Activated CD4-positive, alpha-beta memory T cell treated with anti-CD3 and anti-CD28 coated beads for 36 hours (primary cell): ENCODE measurements around the gene GRK6. TPM values are rescaled to one million over a fixed set of nuclear protein-coding genes. Genes with fewer than 3 reads are reported as not detected.

ENCODE experiments used
- CTCF ChIA-PET: fragments of 350-600 bp; sonication (Branson Sonifier 250); formaldehyde crosslinking; loops from one replicate; lab custom pipeline; 2021; ENCODE audit warnings: antibody characterized with exemption, inconsistent platforms; lab: Charles Lee
- POLR2A ChIA-PET: fragments of 350-600 bp; sonication (Branson Sonifier 250); formaldehyde crosslinking; loops from one replicate; lab custom pipeline; 2021; ENCODE audit warnings: antibody characterized with exemption; lab: Charles Lee
- DNase-seq: peaks from one replicate; pipeline ENCODE4 v3.0.0-alpha.2; 2020
- H3K27ac Mint-ChIP-seq: one replicate; pipeline ENCODE4 v1.8.0; 2021; ENCODE audit warnings: mixed read lengths
- H3K27me3 Mint-ChIP-seq: one replicate; pipeline ENCODE4 v1.8.0; 2021; ENCODE audit warnings: mixed read lengths
- H3K36me3 Mint-ChIP-seq: one replicate; pipeline ENCODE4 v1.8.0; 2021; ENCODE audit warnings: mixed read lengths
- H3K4me1 Mint-ChIP-seq: one replicate; pipeline ENCODE4 v1.8.0; 2021; ENCODE audit warnings: low read depth, mixed read lengths
- H3K4me3 Mint-ChIP-seq: one replicate; pipeline ENCODE4 v1.8.0; 2021; ENCODE audit warnings: mild to moderate bottlenecking, mixed read lengths
- H3K9me3 Mint-ChIP-seq: one replicate; pipeline ENCODE4 v1.8.0; 2021; ENCODE audit warnings: mixed read lengths
- intact Hi-C: fragments of 100-400 bp; cut with micrococcal nuclease; formaldehyde crosslinking; loops from one replicate; pipeline ENCODE4 v1.15.1; 2023
- total RNA-seq, 2 experiments: library from RNA; stranded (reverse); gene quantifications; one replicate each; pipeline ENCODE4 v1.2.3, GENCODE V29; 2021

Gene GRK6
- total RNA-seq, 2 experiments from 2014 or later: 177 to 178 TPM

- H3K4me1 Mint-ChIP-seq: peaks cover 13% of the 10 kb centered on the region
- H3K9me3 Mint-ChIP-seq: no peaks in the 10 kb centered on the region
- POLR2A ChIA-PET: interaction anchor here (1.2 to 1.7 kb wide), 6 partner anchors 9 to 142 kb away, joined by 3 to 5 read pairs (median 4); partner anchors contain the start of genes GRK6 and PDLIM7
- peak overlapping the region; percentile 75 for H3K27ac Mint-ChIP-seq
- CTCF ChIA-PET: interaction anchor here (1.0 to 29.1 kb wide), 21 partner anchors 9 to 343 kb away, joined by 3 to 624 read pairs (median 10); partner anchors contain the start of genes F12, GRK6, PDLIM7 and PFN3
- H3K36me3 Mint-ChIP-seq: no peaks in the 10 kb centered on the region
- no peak for DNase-seq
- no peak overlapping the region for H3K4me3 Mint-ChIP-seq
- H3K27me3 Mint-ChIP-seq: no peaks in the 10 kb centered on the region
- intact Hi-C loops: loop anchor here (1.0 to 2.0 kb wide), 3 partner anchors 16 to 323 kb away; partner anchors contain the start of genes DBN1 and NSD1
Observed at GRCh38 chr5:177456591-177456964, 30.1 kb downstream of the GRK6 start.

GRCh38 chr5:177456976-177457851, 30.7 kb downstream of the GRK6 start:
- POLR2A ChIA-PET: interaction anchor here (1.2 to 1.7 kb wide), 6 partner anchors 10 to 143 kb away, joined by 3 to 5 read pairs (median 4); partner anchors contain the start of genes GRK6 and PDLIM7

GRCh38 chr5:177457852-177458681, 31.6 kb downstream of the GRK6 start:
- POLR2A ChIA-PET: interaction anchor here (1.2 to 1.7 kb wide), 3 partner anchors 11 to 31 kb away, joined by 3 to 5 read pairs (median 4); partner anchors contain the start of gene GRK6
- peaks cover 22% of the 10 kb centered on the region for H3K4me1 Mint-ChIP-seq
- no peaks in the 10 kb centered on the region for H3K36me3 Mint-ChIP-seq
- no peak for DNase-seq
- H3K4me3 Mint-ChIP-seq: no peak overlapping the region
- CTCF ChIA-PET: interaction anchor here (0.9 to 29.1 kb wide), 33 partner anchors 8 to 345 kb away, joined by 3 to 624 read pairs (median 5); partner anchors contain the start of genes F12, GRK6, LMAN2 and PDLIM7
- H3K27ac Mint-ChIP-seq: no peak overlapping the region
- H3K9me3 Mint-ChIP-seq: no peaks in the 10 kb centered on the region
- no peaks in the 10 kb centered on the region for H3K27me3 Mint-ChIP-seq
- intact Hi-C loops: loop anchor here (2.0 kb wide), 1 partner anchor 15 kb away; the partner anchor contains the start of gene DBN1

More at GRCh38 chr5:177456976-177457851, 30.7 kb downstream of the GRK6 start:
- Mint-ChIP-seq H3K9me3 (no peaks in the 10 kb centered on the region), H3K27ac (no peak overlapping the region), H3K4me1 (peaks cover 19% of the 10 kb centered on the region), H3K36me3 (no peaks in the 10 kb centered on the region), H3K27me3 (no peaks in the 10 kb centered on the region), H3K4me3 (no peak overlapping the region)
- CTCF ChIA-PET: interaction anchor here (0.9 to 29.1 kb wide), 33 partner anchors 9 to 344 kb away, joined by 3 to 624 read pairs (median 5); partner anchors contain the start of genes F12, GRK6, LMAN2 and PDLIM7
- intact Hi-C loops: loop anchor here (1.0 to 2.0 kb wide), 3 partner anchors 16 to 324 kb away; partner anchors contain the start of genes DBN1 and NSD1
- DNase-seq: peak; percentile 72

- H3K4me1 Mint-ChIP-seq: peaks cover 15% of the 10 kb centered on the region
- no peaks in the 10 kb centered on the region for H3K27me3 Mint-ChIP-seq
- intact Hi-C loops: no loop called here
- POLR2A ChIA-PET: interaction anchor here (0.6 kb wide), 1 partner anchor 647 kb away, joined by 3 read pairs; no protein-coding TSS in a partner anchor
- H3K27ac Mint-ChIP-seq: no peak overlapping the region
- no peaks in the 10 kb centered on the region for H3K9me3 Mint-ChIP-seq
- no peak for DNase-seq
- no peaks in the 10 kb centered on the region for H3K36me3 Mint-ChIP-seq
- no peak overlapping the region for H3K4me3 Mint-ChIP-seq
- CTCF ChIA-PET: interaction anchor here (1.1 to 29.1 kb wide), 4 partner anchors 13 to 68 kb away, joined by 3 to 624 read pairs (median 6); partner anchors contain the start of genes F12 and PFN3
Observed at GRCh38 chr5:177458912-177459350, 32.5 kb downstream of the GRK6 start.

- DNase-seq: no peak
- Mint-ChIP-seq H3K36me3 (no peaks in the 10 kb centered on the region), H3K27ac (no peak overlapping the region), H3K27me3 (no peaks in the 10 kb centered on the region), H3K9me3 (no peaks in the 10 kb centered on the region), H3K4me1 (peaks cover 14% of the 10 kb centered on the region), H3K4me3 (no peak overlapping the region)
- POLR2A ChIA-PET: interaction anchor here (0.6 kb wide), 1 partner anchor 647 kb away, joined by 3 read pairs; no protein-coding TSS in a partner anchor
- intact Hi-C loops: no loop called here
- CTCF ChIA-PET: interaction anchor here (0.6 to 29.1 kb wide), 5 partner anchors 13 to 69 kb away, joined by 3 to 624 read pairs (median 3); partner anchors contain the start of genes F12 and PFN3
Observed at GRCh38 chr5:177459357-177459756, 32.9 kb downstream of the GRK6 start.

- POLR2A ChIA-PET: interaction anchor here (0.6 kb wide), 1 partner anchor 646 kb away, joined by 3 read pairs; no protein-coding TSS in a partner anchor
Observed at GRCh38 chr5:177459819-177460628, 33.5 kb downstream of the GRK6 start.

GRCh38 chr5:177462021-177462670, 35.7 kb downstream of the GRK6 start:
- Mint-ChIP-seq H3K9me3 (no peaks in the 10 kb centered on the region), H3K27me3 (no peaks in the 10 kb centered on the region), H3K4me1 (peaks cover 12% of the 10 kb centered on the region), H3K27ac (no peak overlapping the region), H3K36me3 (no peaks in the 10 kb centered on the region), H3K4me3 (peak overlapping the region; percentile 28)
- intact Hi-C loops: no loop called here
- DNase-seq: peak; percentile 32
- POLR2A ChIA-PET: no interaction called here
- CTCF ChIA-PET: interaction anchor here (1.0 to 29.1 kb wide), 2 partner anchors 39 to 57 kb away, joined by 4 to 624 read pairs; partner anchors contain the start of genes F12 and PFN3

More at GRCh38 chr5:177459819-177460628, 33.5 kb downstream of the GRK6 start:
- Mint-ChIP-seq H3K9me3 (no peaks in the 10 kb centered on the region), H3K4me1 (peaks cover 14% of the 10 kb centered on the region), H3K36me3 (no peaks in the 10 kb centered on the region), H3K27me3 (no peaks in the 10 kb centered on the region), H3K4me3 (no peak overlapping the region), H3K27ac (no peak overlapping the region)
- intact Hi-C loops: no loop called here
- CTCF ChIA-PET: interaction anchor here (0.6 to 29.1 kb wide), 4 partner anchors 19 to 70 kb away, joined by 3 to 624 read pairs (median 5); partner anchors contain the start of genes F12 and PFN3
- DNase-seq: no peak

GRCh38 chr5:177465044-177465443, 38.6 kb downstream of the GRK6 start:
- ChIA-PET CTCF (interaction anchor here (0.6 to 1.7 kb wide), 6 partner anchors 8 to 62 kb away, joined by 3 to 8 read pairs (median 3); no protein-coding TSS in a partner anchor), POLR2A (no interaction called here)
- DNase-seq: no peak
- no peaks in the 10 kb centered on the region for H3K36me3 Mint-ChIP-seq
- no peaks in the 10 kb centered on the region for H3K9me3 Mint-ChIP-seq
- H3K27ac Mint-ChIP-seq: no peak overlapping the region
- H3K4me3 Mint-ChIP-seq: no peak overlapping the region
- intact Hi-C loops: no loop called here
- H3K27me3 Mint-ChIP-seq: no peaks in the 10 kb centered on the region
- peaks cover 10% of the 10 kb centered on the region for H3K4me1 Mint-ChIP-seq

- no peaks in the 10 kb centered on the region for H3K36me3 Mint-ChIP-seq
- H3K27ac Mint-ChIP-seq: no peak overlapping the region
- H3K4me3 Mint-ChIP-seq: no peak overlapping the region
- H3K4me1 Mint-ChIP-seq: peaks cover 7% of the 10 kb centered on the region
- no peaks in the 10 kb centered on the region for H3K27me3 Mint-ChIP-seq
- CTCF ChIA-PET: interaction anchor here (1.7 kb wide), 1 partner anchor 63 kb away, joined by 8 read pairs; no protein-coding TSS in a partner anchor
- intact Hi-C loops: no loop called here
- no peaks in the 10 kb centered on the region for H3K9me3 Mint-ChIP-seq
- no peak for DNase-seq
- POLR2A ChIA-PET: no interaction called here
Observed at GRCh38 chr5:177466861-177467260, 40.4 kb downstream of the GRK6 start.

GRCh38 chr5:177467436-177467835, 41.0 kb downstream of the GRK6 start:
- Mint-ChIP-seq H3K4me3 (no peak overlapping the region), H3K9me3 (no peaks in the 10 kb centered on the region), H3K27ac (no peak overlapping the region), H3K27me3 (no peaks in the 10 kb centered on the region), H3K4me1 (peaks cover 6% of the 10 kb centered on the region), H3K36me3 (no peaks in the 10 kb centered on the region)
- CTCF ChIA-PET: interaction anchor here (1.8 kb wide), 1 partner anchor 12 kb away, joined by 7 read pairs; no protein-coding TSS in a partner anchor
- intact Hi-C loops: no loop called here
- no peak for DNase-seq
- POLR2A ChIA-PET: no interaction called here
